Psoas muscle (tissue), 8 donors: Measurements from ENCODE around the gene FXYD7. TPM values are rescaled to one million over a fixed set of nuclear protein-coding genes. Genes with fewer than 3 reads are reported as not detected.

Experiments
- ATAC-seq, 4 donors: fragments of 200-7000 bp; cut with Tn5 transposase; one replicate each; pipeline ENCODE4 v1.9.1; 2020; ENCODE audit warnings: moderate library complexity in 3 of 4, mild to moderate bottlenecking in 2 of 4
- DNase-seq, 2 donors: peaks; one replicate each; pipeline ENCODE4 v3.0.0-alpha.2; 2020
- H3K27ac ChIP-seq: fragments of 200-600 bp; one replicate; pipeline ENCODE4 v1.8.0; 2022
- H3K27me3 ChIP-seq, 3 donors: fragments of 200-600 bp in 1 of 3; one replicate each; pipeline versions ENCODE4 v1.6.1 to v1.8.0; 2013 to 2022; ENCODE audit warnings: low read length in 2 of 3, mild to moderate bottlenecking in 2 of 3, moderate library complexity in 1 of 3; ENCODE audit not compliant: insufficient read depth in 3 of 3
- H3K36me3 ChIP-seq, 2 donors: fragments of 200-600 bp in 1 of 2; one replicate each; pipeline versions ENCODE4 v1.6.1 to v1.8.0; 2013 to 2022; ENCODE audit warnings: low read depth in 1 of 2, mild to moderate bottlenecking in 1 of 2, moderate library complexity in 1 of 2; ENCODE audit not compliant: insufficient read depth in 1 of 2
- H3K4me1 ChIP-seq: fragments of 200-600 bp; one replicate; pipeline ENCODE4 v1.8.0; 2022
- H3K4me3 ChIP-seq: fragments of 200-600 bp; one replicate; pipeline ENCODE4 v1.8.0; 2022; ENCODE audit warnings: mild to moderate bottlenecking
- H3K9me3 ChIP-seq: fragments of 200-600 bp; one replicate; pipeline ENCODE4 v1.8.0; 2022
- CTCF ChIP-seq: fragments of 200-600 bp; IDR thresholded peaks from one replicate; pipeline ENCODE4 v1.8.0; 2022; ENCODE audit warnings: antibody characterized with exemption
- WGBS, 3 donors: extraction: QIAGEN DNeasy Blood & Tissue Kit; methylation state at CpG; one replicate each; pipeline versions ENCODE4 v1.1.6 to v1.1.7; 2013; 5-methylcytosine and 5-hydroxymethylcytosine counted together
- intact Hi-C, 2 donors: fragments of 100-400 bp; cut with DNase I; formaldehyde crosslinking; loops; one replicate each; pipeline versions ENCODE4 v1.11.0 to v1.14.2; 2022
- polyA plus RNA-seq, 3 donors: library from polyadenylated mRNA; stranded (reverse); fragments of 200-250 nt; gene quantifications; one replicate each; pipeline ENCODE4 v1.2.3, GENCODE V29; 2013
- total RNA-seq, 4 donors: library from RNA; stranded (reverse); fragmentation: NEBNext Ultra II Directional in 2 of 4; extraction: Animal tissue kit (Norgen Biotek cat#: 25700) in 2 of 4; gene quantifications; one replicate each; pipeline versions ENCODE4 v1.2.1 to v1.2.4, GENCODE V29; 2021 to 2023
- donor health status: healthy with polysubstance abuse.
- donor health status: DM: no; HTN: no; CAD: no; lungs with moderate emphysema.
- donor health status: Bipolar disorder and iron deficiency.
- donor health status: healthy.
- donor health status: DM: yes; HTN: yes; CAD: no.
- donor health status: DM: no; HTN: no; CAD: no.
- donor health status: DM: no; HTN: no; CAD: no.
- donor health status: DM: yes; HTN: yes; CAD: no.

The FXYD7 gene
- total and polyA plus RNA-seq, 7 donors, result 0.13 to 0.65 (median 0.57) TPM; not detected in 3

- no peak for TF ChIP-seq CTCF
- Histone ChIP-seq H3K27me3 (no peaks in the 10 kb centered on the region), H3K4me3 (no peak overlapping the region), H3K4me1 (no peaks in the 10 kb centered on the region), H3K9me3 (no peaks in the 10 kb centered on the region), H3K36me3 (no peaks in the 10 kb centered on the region), H3K27ac (no peak overlapping the region)
- intact Hi-C loops, result no loop called here
- no peak for DNase-seq
- no peak for ATAC-seq
- WGBS, 3 donors, result 73 to 78% (median 78%) methylated on average over 30 of the region's 30 CpGs
Measured at GRCh38 chr19:35105411-35106290, 37.4 kb upstream of the FXYD7 start.

GRCh38 chr19:35106291-35106583 lies 36.8 kb upstream of the FXYD7 start:
- peak; percentile 51 to 70 (median 65) for ATAC-seq
- DNase-seq, result no peak
- no peak overlapping the region for H3K27ac ChIP-seq
- no peak overlapping the region for H3K4me3 ChIP-seq
- H3K27me3 ChIP-seq, result no peaks in the 10 kb centered on the region
- no peaks in the 10 kb centered on the region for H3K36me3 ChIP-seq
- intact Hi-C loops, result no loop called here
- H3K4me1 ChIP-seq, result no peaks in the 10 kb centered on the region
- no peak for TF ChIP-seq CTCF
- 31 to 56% (median 47%) methylated on average over 9 of the region's 9 CpGs for WGBS, 3 donors
- H3K9me3 ChIP-seq, result no peaks in the 10 kb centered on the region

- intact Hi-C loops, result no loop called here
- no peak for ATAC-seq
- TF ChIP-seq CTCF, result no peak
- Histone ChIP-seq H3K4me3 (no peak overlapping the region), H3K27ac (no peak overlapping the region), H3K9me3 (no peaks in the 10 kb centered on the region), H3K36me3 (no peaks in the 10 kb centered on the region), H3K4me1 (no peaks in the 10 kb centered on the region), H3K27me3 (no peaks in the 10 kb centered on the region)
- DNase-seq, result no peak
- WGBS, 3 donors, result 41 to 46% (median 45%) methylated on average over 2 of the region's 2 CpGs
Measured at GRCh38 chr19:35106898-35107541, 36.0 kb upstream of the FXYD7 start.

GRCh38 chr19:35107545-35107944 lies 35.5 kb upstream of the FXYD7 start:
- H3K27me3 ChIP-seq, result no peaks in the 10 kb centered on the region
- H3K27ac ChIP-seq, result no peak overlapping the region
- 31 to 35% (median 32%) methylated on average over 5 of the region's 5 CpGs for WGBS, 3 donors
- TF ChIP-seq CTCF, result no peak
- no peaks in the 10 kb centered on the region for H3K36me3 ChIP-seq
- no peaks in the 10 kb centered on the region for H3K4me1 ChIP-seq
- intact Hi-C loops, result no loop called here
- no peak overlapping the region for H3K4me3 ChIP-seq
- H3K9me3 ChIP-seq, result no peaks in the 10 kb centered on the region
- ATAC-seq (peak in 1 of 4 donors; percentile 37), DNase-seq (no peak)
